GM13976 (cell line): ENCODE data around the gene ZNRF1.

Source experiments
- DNase-seq: peaks from one replicate; pipeline ENCODE4 v3.0.0; 2012; ENCODE audit warnings: low spot score
- in situ Hi-C: fragments of 300-500 bp; cut with MboI; formaldehyde crosslinking; loops from one replicate; pipeline ENCODE4 v1.12.0; 2022; ENCODE audit warnings: low sequenced_read_pairs, mixed read lengths, inconsistent platforms; ENCODE audit not compliant: unreplicated experiment
- TF ChIP-seq, protein P1 (sequence below): IDR thresholded peaks from 2 replicates; pipeline ENCODE4 v1.5.1; 2012; ENCODE audit warnings: borderline replicate concordance, mild to moderate bottlenecking; ENCODE audit not compliant: insufficient read depth; ENCODE audit errors: extremely low read depth, missing control alignments, control extremely low read depth

ZNRF1 gene

DNA sequence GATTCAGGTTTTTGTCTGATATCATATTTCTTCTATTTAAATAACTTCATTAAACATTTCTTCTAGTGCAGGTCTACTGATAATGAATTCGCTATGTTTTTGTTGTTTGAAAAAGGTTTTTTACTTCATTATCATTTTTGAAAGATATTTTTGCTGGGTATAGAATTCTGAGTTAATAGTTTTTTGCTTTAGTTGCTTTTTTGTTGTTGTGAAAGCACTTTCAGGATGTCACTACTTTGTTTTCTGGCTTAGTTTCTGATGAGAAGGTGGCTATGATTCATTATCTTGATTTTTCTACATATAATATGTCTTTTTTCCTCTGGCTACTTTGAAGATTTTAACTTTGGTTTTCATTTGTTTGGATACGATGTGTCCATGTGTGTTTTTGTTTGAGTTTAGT, 153.0 kb downstream of the ZNRF1 start:
- DNase-seq: no peak
- in situ Hi-C loops: no loop called here
- TF ChIP-seq, protein P1, sequence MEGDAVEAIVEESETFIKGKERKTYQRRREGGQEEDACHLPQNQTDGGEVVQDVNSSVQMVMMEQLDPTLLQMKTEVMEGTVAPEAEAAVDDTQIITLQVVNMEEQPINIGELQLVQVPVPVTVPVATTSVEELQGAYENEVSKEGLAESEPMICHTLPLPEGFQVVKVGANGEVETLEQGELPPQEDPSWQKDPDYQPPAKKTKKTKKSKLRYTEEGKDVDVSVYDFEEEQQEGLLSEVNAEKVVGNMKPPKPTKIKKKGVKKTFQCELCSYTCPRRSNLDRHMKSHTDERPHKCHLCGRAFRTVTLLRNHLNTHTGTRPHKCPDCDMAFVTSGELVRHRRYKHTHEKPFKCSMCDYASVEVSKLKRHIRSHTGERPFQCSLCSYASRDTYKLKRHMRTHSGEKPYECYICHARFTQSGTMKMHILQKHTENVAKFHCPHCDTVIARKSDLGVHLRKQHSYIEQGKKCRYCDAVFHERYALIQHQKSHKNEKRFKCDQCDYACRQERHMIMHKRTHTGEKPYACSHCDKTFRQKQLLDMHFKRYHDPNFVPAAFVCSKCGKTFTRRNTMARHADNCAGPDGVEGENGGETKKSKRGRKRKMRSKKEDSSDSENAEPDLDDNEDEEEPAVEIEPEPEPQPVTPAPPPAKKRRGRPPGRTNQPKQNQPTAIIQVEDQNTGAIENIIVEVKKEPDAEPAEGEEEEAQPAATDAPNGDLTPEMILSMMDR: no peak

DNA sequence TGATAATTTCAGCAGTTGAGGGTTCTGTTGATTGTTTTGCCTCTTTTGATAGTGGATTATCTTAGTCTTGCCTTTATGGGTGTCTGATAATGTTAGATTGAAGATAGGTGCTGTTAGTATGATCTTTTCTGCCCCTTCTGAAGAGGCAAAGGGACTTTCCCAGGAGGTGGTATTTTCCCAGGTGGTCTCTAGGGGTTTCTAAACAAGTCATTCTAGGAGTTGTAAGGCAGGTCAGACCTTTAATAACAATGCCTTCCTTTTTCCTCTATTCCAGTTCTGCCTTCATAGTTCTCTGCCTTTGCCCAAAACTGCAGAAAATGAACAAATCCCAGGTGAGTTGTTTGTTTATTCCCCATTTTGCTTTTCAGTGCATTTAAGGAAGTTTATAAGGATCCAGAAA, 153.8 kb downstream of the ZNRF1 start:
- peak; percentile 40 for DNase-seq
- TF ChIP-seq, protein P1: no peak
- in situ Hi-C loops: no loop called here

DNA sequence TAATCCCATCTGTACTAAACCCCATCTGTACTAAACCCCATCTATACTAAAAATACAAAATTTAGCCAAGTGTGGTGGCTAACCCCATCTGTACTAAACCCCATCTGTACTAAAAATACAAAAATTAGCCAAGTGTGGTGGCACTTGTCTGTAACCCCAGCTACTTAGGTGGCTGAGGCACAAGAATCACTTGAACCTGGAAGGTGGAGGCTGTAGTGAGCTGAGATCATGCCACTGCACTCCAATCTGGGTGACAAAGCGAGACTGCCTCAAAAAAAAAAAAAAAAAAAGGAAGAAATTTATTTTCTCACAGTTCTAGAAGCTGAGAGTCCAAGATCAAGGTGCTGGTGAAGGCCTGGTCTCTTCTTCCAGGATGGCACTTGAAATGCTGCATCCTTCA, 161.6 kb downstream of the ZNRF1 start:
- TF ChIP-seq, protein P1: no peak
- no peak for DNase-seq
- in situ Hi-C loops: no loop called here
